Upper lobe of left lung (tissue), 4 donors: ENCODE results near the gene PLIN4.
"Not testable (repeated sequence)": the region's sequence is repeated elsewhere in the genome, so short reads cannot be mapped to it uniquely, and the experiment has no call there.

Experiments
- EP300 ChIP-seq, 4 donors: sonication (generic); formaldehyde crosslinking; IDR thresholded peaks; one replicate each; pipeline ENCODE4 v1.5.1; 2017; ENCODE audit warnings: antibody characterized with exemption in 4 of 4, control low read depth in 2 of 4
- POLR2A ChIP-seq, 4 donors: fragments of 450-650 bp; IDR thresholded peaks; one replicate each; pipeline ENCODE4 v1.5.1; 2016 to 2017; ENCODE audit warnings: antibody characterized with exemption in 4 of 4, mild to moderate bottlenecking in 2 of 4
- POLR2AphosphoS5 ChIP-seq, 2 donors: sonication (generic); formaldehyde crosslinking; IDR thresholded peaks; one replicate each; pipeline ENCODE4 v1.5.1; 2017; ENCODE audit warnings: antibody characterized with exemption in 2 of 2
- TF ChIP-seq, protein P1 (sequence below), 6 experiments: fragments of 450-650 bp in 4 of 6; fragments of 200-600 bp in 2 of 6; sonication (generic) in 2 of 6; IDR thresholded peaks; one replicate each; pipeline ENCODE4 v1.5.1; 2016 to 2019; ENCODE audit warnings: antibody characterized with exemption in 6 of 6

DNA sequence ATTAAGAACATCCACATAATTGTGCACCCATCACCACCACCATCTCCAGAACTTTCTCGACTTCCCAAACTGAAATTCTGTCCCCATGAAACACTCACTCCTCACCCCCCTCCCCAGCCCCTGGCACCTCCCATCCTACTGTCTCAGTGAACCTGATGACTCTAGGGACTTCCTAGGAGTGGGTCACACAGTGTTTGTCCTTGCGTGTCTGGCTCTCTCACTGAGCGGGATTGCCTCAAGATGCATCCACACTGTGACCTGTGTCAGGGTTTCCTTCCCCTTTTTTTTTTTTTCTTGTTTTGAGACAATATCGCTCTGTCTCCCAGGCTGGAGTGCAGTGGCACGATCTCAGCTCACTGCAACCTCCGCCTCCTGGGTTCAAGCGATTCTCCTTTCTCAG lies 43.8 kb upstream of the PLIN4 start:
- TF ChIP-seq, protein P1, sequence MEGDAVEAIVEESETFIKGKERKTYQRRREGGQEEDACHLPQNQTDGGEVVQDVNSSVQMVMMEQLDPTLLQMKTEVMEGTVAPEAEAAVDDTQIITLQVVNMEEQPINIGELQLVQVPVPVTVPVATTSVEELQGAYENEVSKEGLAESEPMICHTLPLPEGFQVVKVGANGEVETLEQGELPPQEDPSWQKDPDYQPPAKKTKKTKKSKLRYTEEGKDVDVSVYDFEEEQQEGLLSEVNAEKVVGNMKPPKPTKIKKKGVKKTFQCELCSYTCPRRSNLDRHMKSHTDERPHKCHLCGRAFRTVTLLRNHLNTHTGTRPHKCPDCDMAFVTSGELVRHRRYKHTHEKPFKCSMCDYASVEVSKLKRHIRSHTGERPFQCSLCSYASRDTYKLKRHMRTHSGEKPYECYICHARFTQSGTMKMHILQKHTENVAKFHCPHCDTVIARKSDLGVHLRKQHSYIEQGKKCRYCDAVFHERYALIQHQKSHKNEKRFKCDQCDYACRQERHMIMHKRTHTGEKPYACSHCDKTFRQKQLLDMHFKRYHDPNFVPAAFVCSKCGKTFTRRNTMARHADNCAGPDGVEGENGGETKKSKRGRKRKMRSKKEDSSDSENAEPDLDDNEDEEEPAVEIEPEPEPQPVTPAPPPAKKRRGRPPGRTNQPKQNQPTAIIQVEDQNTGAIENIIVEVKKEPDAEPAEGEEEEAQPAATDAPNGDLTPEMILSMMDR (IDR thresholded peaks at IDR 0.05) = not testable (repeated sequence)
- not testable (repeated sequence) for TF ChIP-seq EP300, POLR2A, POLR2AphosphoS5 (IDR thresholded peaks at IDR 0.05)
